Stimulated activated naive CD8-positive, alpha-beta T cell treated with anti-CD3 and anti-CD28 coated beads, Interleukin-15, amount 100 ng/mL, for 72 hours (primary cell): ENCODE measurements around the gene ING1.

Experiments
- ATAC-seq: fragments of 150-1000 bp; cut with Tn5 transposase; 2 replicates; pipeline ENCODE4 v1.10.0; 2021; ENCODE audit warnings: mild to moderate bottlenecking, moderate library complexity
- DNase-seq, 2 donors: peaks; one replicate each; pipeline ENCODE4 v3.0.0; 2021 to 2022
- H3K27ac Mint-ChIP-seq, 2 donors: one replicate each; pipeline ENCODE4 v1.8.0; 2022; ENCODE audit warnings: mild to moderate bottlenecking in 2 of 2, mixed read lengths in 2 of 2, moderate library complexity in 2 of 2
- H3K27me3 Mint-ChIP-seq: one replicate; pipeline ENCODE4 v1.8.0; 2022; ENCODE audit warnings: mixed read lengths
- H3K4me1 Mint-ChIP-seq: one replicate; pipeline ENCODE4 v1.8.0; 2022; ENCODE audit warnings: mild to moderate bottlenecking, mixed read lengths
- H3K4me3 Mint-ChIP-seq, 2 donors: one replicate each; pipeline ENCODE4 v1.8.0; 2022; ENCODE audit warnings: mild to moderate bottlenecking in 2 of 2, mixed read lengths in 2 of 2, moderate library complexity in 1 of 2
- H3K9me3 Mint-ChIP-seq, 2 donors: one replicate each; pipeline ENCODE4 v1.8.0; 2022; ENCODE audit warnings: mixed read lengths in 2 of 2

The ING1 gene

GRCh38 chr13:110769097-110769496 is 55.6 kb downstream of the ING1 start:
- Mint-ChIP-seq H3K9me3 (peaks cover 0 to 3% of the 10 kb centered on the region in 2 donors), H3K27me3 (peaks cover 22% of the 10 kb centered on the region), H3K4me1 (no peaks in the 10 kb centered on the region), H3K4me3 (no peak overlapping the region), H3K27ac (no peak overlapping the region)
- DNase-seq (no peak), ATAC-seq (no peak)

DNA sequence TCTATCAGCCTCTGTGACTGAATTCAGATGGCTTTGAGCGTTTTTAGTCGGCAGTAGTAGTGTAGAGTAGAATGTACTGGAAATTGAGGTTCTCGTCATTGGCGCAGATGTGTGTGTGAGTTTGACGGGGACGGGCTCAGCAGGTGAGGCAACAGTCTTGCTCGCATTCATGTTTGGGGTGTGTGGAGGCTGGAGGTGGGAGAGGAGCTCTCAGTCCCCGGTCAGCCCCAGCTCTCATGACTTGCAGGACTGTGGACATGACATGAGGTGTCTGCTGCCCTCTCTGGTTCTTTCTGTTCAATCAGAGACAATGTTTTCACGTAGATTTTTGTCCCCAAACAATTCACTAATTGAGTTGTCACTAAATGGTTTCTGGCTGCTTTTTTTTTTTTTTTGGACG is 57.2 kb downstream of the ING1 start:
- no peak for DNase-seq
- ATAC-seq = no peak

GRCh38 chr13:110771194-110771593 is 57.7 kb downstream of the ING1 start:
- Mint-ChIP-seq H3K4me1 (peaks cover 5% of the 10 kb centered on the region), H3K4me3 (no peak overlapping the region), H3K9me3 (no peaks in the 10 kb centered on the region), H3K27ac (no peak overlapping the region), H3K27me3 (peaks cover 22% of the 10 kb centered on the region)
- ATAC-seq = peak; percentile 45
- DNase-seq = no peak

More for the DNA sequence above, 57.2 kb downstream of the ING1 start:
- Mint-ChIP-seq H3K4me3 (no peak overlapping the region), H3K4me1 (no peaks in the 10 kb centered on the region), H3K9me3 (no peaks in the 10 kb centered on the region), H3K27ac (no peak overlapping the region), H3K27me3 (peaks cover 22% of the 10 kb centered on the region)

DNA sequence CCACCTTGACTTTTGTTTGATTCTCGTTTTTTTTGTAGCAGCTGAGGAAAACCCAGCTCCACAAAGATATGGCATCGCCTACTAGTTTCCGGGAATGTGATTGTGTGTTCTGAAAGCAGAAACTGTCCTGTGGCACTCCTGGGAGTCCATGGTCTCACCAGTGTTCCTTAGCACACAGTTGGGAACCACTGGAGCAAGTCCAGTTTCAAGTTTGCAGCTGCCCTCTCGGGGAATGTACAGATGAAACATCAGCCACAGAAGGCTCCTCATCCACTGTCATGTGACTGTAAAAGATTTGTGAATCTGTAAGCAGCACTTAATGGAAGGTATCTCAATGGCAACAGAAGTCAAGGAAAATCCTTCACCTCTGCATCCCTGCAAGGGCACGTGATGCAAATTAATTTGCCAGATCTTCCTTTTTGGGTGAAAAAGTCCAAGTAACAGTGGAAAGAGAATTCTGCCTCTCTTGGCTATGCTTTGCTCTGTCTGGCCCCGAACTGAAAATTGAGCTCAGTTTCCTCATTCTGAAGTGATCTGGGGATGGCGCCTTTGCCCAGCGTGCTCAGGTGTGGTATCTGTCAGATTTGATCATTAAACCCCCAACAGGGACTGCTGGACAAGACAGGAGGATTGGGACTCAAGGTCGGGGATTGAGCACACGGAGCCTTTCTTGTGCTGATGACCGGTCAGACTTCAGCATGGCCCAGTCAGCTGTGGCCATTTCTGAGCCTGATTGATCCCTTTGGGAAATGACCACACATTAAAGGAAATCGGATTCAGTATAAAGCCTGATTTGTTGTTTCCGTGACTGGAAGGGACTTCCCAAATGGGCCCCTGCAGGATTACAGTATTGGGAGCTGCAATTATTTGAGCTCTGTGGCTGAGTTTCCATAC is 58.8 kb downstream of the ING1 start:
- H3K27ac Mint-ChIP-seq = no peak overlapping the region

More for the DNA sequence above, 58.8 kb downstream of the ING1 start:
- Mint-ChIP-seq H3K4me1 (peaks cover 10% of the 10 kb centered on the region), H3K27me3 (peaks cover 26% of the 10 kb centered on the region), H3K9me3 (no peaks in the 10 kb centered on the region), H3K4me3 (no peak overlapping the region)
- ATAC-seq (no peak), DNase-seq (no peak)
